IMR-90 (cell line): Measurements from ENCODE around the gene ZNF485. TPM values are rescaled to one million over a fixed set of nuclear protein-coding genes. Genes with fewer than 3 reads are reported as not detected.

Experiments used
- ATAC-seq: fragments of 200-7000 bp; cut with Tn5 transposase; 2 replicates; pipeline ENCODE4 v1.9.1; 2020; ENCODE audit warnings: low read depth, mild to moderate bottlenecking, moderate library complexity
- BruUV-seq: library from RNA; stranded (reverse); fragments of 400-500 nt; replicated peaks from 2 replicates; lab custom pipeline; 2021; lab: Mats Ljungman, UMichigan
- CTCF ChIA-PET: fragments of 300-600 bp; formaldehyde crosslinking; extraction: SDS; loops from one replicate; lab custom pipeline; 2021; ENCODE audit warnings: antibody characterized with exemption; lab: Yijun Ruan, JAX
- POLR2A ChIA-PET: fragments of 300-600 bp; sonication (Branson Sonifier 250); formaldehyde crosslinking; loops from one replicate; lab custom pipeline; 2022; ENCODE audit warnings: antibody characterized with exemption; ENCODE audit not compliant: unreplicated experiment; lab: Charles Lee
- DNase-seq: peaks from one replicate; pipeline ENCODE4 v3.0.0; 2013
- H2AFZ ChIP-seq: replicated peaks from 2 replicates; pipeline ENCODE3; 2013; ENCODE audit warnings: low read length, mild to moderate bottlenecking; ENCODE audit not compliant: poor library complexity
- H2AK5ac ChIP-seq: 2 replicates; pipeline ENCODE4 v1.6.1; 2013; ENCODE audit warnings: low read depth, low read length, inconsistent platforms
- H2AK9ac ChIP-seq: replicated peaks from 2 replicates; pipeline ENCODE3; 2013; ENCODE audit warnings: mild to moderate bottlenecking, low read depth, low read length, moderate library complexity; ENCODE audit not compliant: poor library complexity
- H2BK120ac ChIP-seq: 2 replicates; pipeline ENCODE4 v1.6.1; 2013; ENCODE audit warnings: low read depth, low read length, inconsistent platforms
- H2BK15ac ChIP-seq: 3 replicates; pipeline ENCODE4 v1.6.1; 2013; ENCODE audit warnings: low read depth, low read length, inconsistent platforms
- H2BK20ac ChIP-seq: 2 replicates; pipeline ENCODE4 v1.6.1; 2013; ENCODE audit warnings: low read depth, mild to moderate bottlenecking, inconsistent platforms, low read length, moderate library complexity
- H2BK5ac ChIP-seq: 2 replicates; pipeline ENCODE4 v1.6.1; 2013; ENCODE audit warnings: mild to moderate bottlenecking, low read depth, low read length, inconsistent platforms; ENCODE audit not compliant: poor library complexity, severe bottlenecking
- H3K14ac ChIP-seq: replicated peaks from 2 replicates; pipeline ENCODE4 v1.6.1; 2013; ENCODE audit warnings: low read depth, low read length, inconsistent platforms
- H3K18ac ChIP-seq: 2 replicates; pipeline ENCODE4 v1.6.1; 2013; ENCODE audit warnings: low read depth, low read length, control low read depth
- H3K23ac ChIP-seq: 2 replicates; pipeline ENCODE4 v1.6.1; 2013; ENCODE audit warnings: low read depth, low read length, inconsistent platforms
- H3K27ac ChIP-seq: 2 replicates; pipeline ENCODE4 v1.5.1; 2013; ENCODE audit warnings: mild to moderate bottlenecking, control low read depth, low read length; ENCODE audit not compliant: insufficient read depth
- H3K27me3 ChIP-seq: 2 replicates; pipeline ENCODE4 v1.6.1; 2013; ENCODE audit warnings: low read length; ENCODE audit not compliant: control insufficient read depth, insufficient read depth
- H3K36me3 ChIP-seq: 2 replicates; pipeline ENCODE4 v1.6.1; 2013; ENCODE audit warnings: low read length, mixed read lengths; ENCODE audit not compliant: control insufficient read depth, insufficient read depth
- H3K4ac ChIP-seq: 2 replicates; pipeline ENCODE4 v1.6.1; 2013; ENCODE audit warnings: low read depth, low read length, inconsistent platforms
- H3K4me1 ChIP-seq: 2 replicates; pipeline ENCODE4 v1.6.1; 2013; ENCODE audit warnings: low read length, mixed read lengths; ENCODE audit not compliant: control insufficient read depth, insufficient read depth
- H3K4me2 ChIP-seq: 2 replicates; pipeline ENCODE4 v1.6.1; 2013; ENCODE audit warnings: low read depth, mild to moderate bottlenecking, control low read depth, low read length, moderate library complexity
- H3K4me3 ChIP-seq: 2 replicates; pipeline ENCODE4 v1.5.1; 2013; ENCODE audit warnings: low read depth, mild to moderate bottlenecking, control low read depth, low read length, moderate library complexity; ENCODE audit not compliant: insufficient read depth
- H3K56ac ChIP-seq: 2 replicates; pipeline ENCODE4 v1.6.1; 2013; ENCODE audit warnings: low read length, inconsistent platforms; ENCODE audit not compliant: insufficient read depth; ENCODE audit errors: extremely low read depth
- H3K79me1 ChIP-seq, 2 experiments: 2 replicates each; pipeline ENCODE4 v1.6.1; 2013; ENCODE audit warnings: low read length in 2 of 2, inconsistent platforms in 1 of 2, low read depth in 1 of 2
- H3K9ac ChIP-seq: 2 replicates; pipeline ENCODE4 v1.6.1; 2013; ENCODE audit warnings: low read depth, low read length, control low read depth
- H3K9me1 ChIP-seq: 2 replicates; pipeline ENCODE4 v1.6.1; 2013; ENCODE audit warnings: low read length, inconsistent platforms; ENCODE audit not compliant: insufficient read depth
- H3K9me3 ChIP-seq: 2 replicates; pipeline ENCODE4 v1.6.1; 2013; ENCODE audit warnings: low read length; ENCODE audit not compliant: control insufficient read depth, insufficient read depth
- H4K20me1 ChIP-seq: 2 replicates; pipeline ENCODE4 v1.6.1; 2013; ENCODE audit warnings: low read length, inconsistent platforms; ENCODE audit not compliant: insufficient read depth
- H4K5ac ChIP-seq: 2 replicates; pipeline ENCODE4 v1.6.1; 2013; ENCODE audit warnings: mild to moderate bottlenecking, low read depth, low read length, control low read depth
- H4K8ac ChIP-seq, 2 experiments: 2 replicates each; pipeline ENCODE4 v1.6.1; 2013; ENCODE audit warnings: low read depth in 2 of 2, low read length in 2 of 2, control low read depth in 1 of 2, inconsistent platforms in 1 of 2
- H4K91ac ChIP-seq: 2 replicates; pipeline ENCODE4 v1.6.1; 2013; ENCODE audit warnings: low read depth, low read length, inconsistent platforms; ENCODE audit not compliant: insufficient read depth
- CEBPB ChIP-seq: IDR thresholded peaks from 2 replicates; pipeline ENCODE4 v1.6.1; 2012; ENCODE audit warnings: low read depth, low read length, improper control_type of control experiment
- CHD1 ChIP-seq: IDR thresholded peaks from 2 replicates; pipeline ENCODE4 v1.6.1; 2012; ENCODE audit warnings: low read depth, low read length, improper control_type of control experiment
- ELK1 ChIP-seq: fragments of 150-350 bp; IDR thresholded peaks from 2 replicates; pipeline ENCODE4 v1.6.1; 2016; ENCODE audit warnings: low read depth, mild to moderate bottlenecking, low read length, moderate library complexity, borderline replicate concordance
- FOS ChIP-seq: fragments of 150-350 bp; IDR thresholded peaks from 2 replicates; pipeline ENCODE4 v1.6.1; 2016; ENCODE audit warnings: low read depth, low read length
- MAFK ChIP-seq: IDR thresholded peaks from 2 replicates; pipeline ENCODE4 v1.6.1; 2012; ENCODE audit warnings: low read depth, low read length, improper control_type of control experiment
- MAZ ChIP-seq: IDR thresholded peaks from 2 replicates; pipeline ENCODE4 v1.6.1; 2012; ENCODE audit warnings: low read depth, mild to moderate bottlenecking, low read length, improper control_type of control experiment, moderate library complexity, borderline replicate concordance
- MXI1 ChIP-seq: IDR thresholded peaks from 2 replicates; pipeline ENCODE4 v1.6.1; 2012; ENCODE audit warnings: low read depth, mild to moderate bottlenecking, low read length, moderate library complexity, borderline replicate concordance
- NFE2L2 ChIP-seq: fragments of 150-350 bp; IDR thresholded peaks from 2 replicates; pipeline ENCODE4 v1.6.1; 2016; ENCODE audit warnings: low read depth, mild to moderate bottlenecking, low read length
- POLR2A ChIP-seq: IDR thresholded peaks from 2 replicates; pipeline ENCODE4 v1.6.1; 2012; ENCODE audit warnings: mild to moderate bottlenecking, low read depth, low read length
- RAD21 ChIP-seq: IDR thresholded peaks from 2 replicates; pipeline ENCODE4 v1.6.1; 2012; ENCODE audit warnings: low read length, improper control_type of control experiment
- RCOR1 ChIP-seq: IDR thresholded peaks from 2 replicates; pipeline ENCODE4 v1.6.1; 2012; ENCODE audit warnings: mild to moderate bottlenecking, low read length, improper control_type of control experiment; ENCODE audit not compliant: insufficient replicate concordance
- RFX5 ChIP-seq: IDR thresholded peaks from 2 replicates; pipeline ENCODE4 v1.8.0; 2012; ENCODE audit warnings: low read depth, mild to moderate bottlenecking, low read length, moderate library complexity
- SMC3 ChIP-seq: fragments of 150-350 bp; IDR thresholded peaks from 2 replicates; pipeline ENCODE4 v1.6.1; 2016; ENCODE audit warnings: low read depth, mild to moderate bottlenecking, antibody characterized with exemption, low read length, moderate library complexity
- USF2 ChIP-seq: fragments of 150-350 bp; IDR thresholded peaks from 2 replicates; pipeline ENCODE4 v1.6.1; 2017; ENCODE audit warnings: mild to moderate bottlenecking, antibody characterized with exemption, low read length, low read depth
- dilution Hi-C: fragments of 300-500 bp; cut with HindIII; formaldehyde crosslinking; loops from one replicate; pipeline ENCODE4 v1.14.3; 2018; ENCODE audit warnings: low sequenced_read_pairs; ENCODE audit not compliant: unreplicated experiment
- in situ Hi-C: fragments of 300-500 bp; cut with MboI; formaldehyde crosslinking; loops from 3 replicates; pipeline ENCODE4 v1.14.3; 2019; ENCODE audit warnings: low sequenced_read_pairs, inconsistent platforms, mixed read lengths
- intact Hi-C: fragments of 100-400 bp; cut with micrococcal nuclease; formaldehyde crosslinking; loops from 2 replicates; pipeline ENCODE4 v1.10.0; 2022
- polyA plus RNA-seq, 3 experiments: library from polyadenylated mRNA; depleted of rRNA; stranded (reverse); fragments of >200 nt; gene quantifications; 2 replicates each; pipeline ENCODE4 v1.2.3, GENCODE V29; 2012; ENCODE audit warnings: low replicate concordance in 1 of 3
- total RNA-seq: library from RNA; depleted of rRNA; stranded (reverse); fragments of >200 nt; gene quantifications from 2 replicates; pipeline ENCODE4 v1.2.3, GENCODE V29; 2012
- TF ChIP-seq, protein P1 (sequence below): conservative IDR thresholded peaks from 2 replicates; pipeline ENCODE4 v1.5.1; 2012; ENCODE audit warnings: mild to moderate bottlenecking, low read depth, low read length, improper control_type of control experiment

Gene ZNF485
- total and polyA plus RNA-seq, 2 of the 4 experiments (the other 2 are of a cell fraction) = 1.0 to 2.2 TPM

DNA sequence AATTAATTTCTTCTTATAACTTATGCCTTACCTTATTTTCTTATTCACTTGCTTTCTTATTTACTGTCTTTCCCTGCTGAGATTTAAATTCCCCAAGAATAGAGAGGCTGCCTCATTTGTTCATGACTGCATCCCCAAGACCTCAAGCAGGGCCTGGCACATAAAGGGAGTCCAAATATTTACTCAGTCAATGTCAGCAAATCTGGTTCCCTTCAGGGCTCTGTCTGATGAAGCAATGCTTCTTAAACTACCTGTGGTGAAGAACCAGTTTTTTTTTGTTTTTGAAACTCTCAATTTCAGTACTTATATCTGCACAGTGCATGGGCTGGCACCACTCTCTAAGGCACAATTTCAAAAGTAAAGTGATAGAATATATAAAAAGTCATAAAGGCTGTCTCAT is 36.6 kb upstream of the ZNF485 start:
- Histone ChIP-seq H3K56ac (no peak overlapping the region), H2AFZ (no peak overlapping the region), H3K4ac (no peak overlapping the region), H4K5ac (no peak overlapping the region), H2BK120ac (no peak overlapping the region), H3K4me2 (no peak overlapping the region), H2BK15ac (no peak overlapping the region), H3K79me1 (peaks cover 6 to 7% of the 10 kb centered on the region in 2 experiments; a peak in 2 of 4 replicates), H4K20me1 (no peaks in the 10 kb centered on the region), H3K9ac (no peak overlapping the region), H2BK20ac (no peak overlapping the region), H4K8ac (no peak overlapping the region), H3K27ac (no peak overlapping the region), H3K27me3 (no peaks in the 10 kb centered on the region), H2AK5ac (no peak overlapping the region), H2BK5ac (no peak overlapping the region), H3K36me3 (peaks cover 2% of the 10 kb centered on the region; the same call in 1 of the 2 replicates), H3K4me1 (no peaks in the 10 kb centered on the region), H2AK9ac (no peak overlapping the region), H4K91ac (no peak overlapping the region), H3K14ac (no peak overlapping the region), H3K18ac (no peak overlapping the region), H3K4me3 (no peak overlapping the region), H3K9me1 (no peaks in the 10 kb centered on the region), H3K9me3 (no peaks in the 10 kb centered on the region), H3K23ac (no peak overlapping the region)
- no peak for TF ChIP-seq MAFK
- no peak for TF ChIP-seq FOS
- TF ChIP-seq CEBPB = no peak
- no peak for TF ChIP-seq MAZ
- no peak for TF ChIP-seq MXI1
- TF ChIP-seq RAD21 = no peak
- no peak for TF ChIP-seq NFE2L2
- TF ChIP-seq CHD1 = no peak
- TF ChIP-seq RCOR1 = no peak
- no peak for TF ChIP-seq RFX5
- TF ChIP-seq USF2 = no peak
- TF ChIP-seq SMC3 = no peak
- no peak for TF ChIP-seq POLR2A
- TF ChIP-seq ELK1 = no peak
- TF ChIP-seq, protein P1, sequence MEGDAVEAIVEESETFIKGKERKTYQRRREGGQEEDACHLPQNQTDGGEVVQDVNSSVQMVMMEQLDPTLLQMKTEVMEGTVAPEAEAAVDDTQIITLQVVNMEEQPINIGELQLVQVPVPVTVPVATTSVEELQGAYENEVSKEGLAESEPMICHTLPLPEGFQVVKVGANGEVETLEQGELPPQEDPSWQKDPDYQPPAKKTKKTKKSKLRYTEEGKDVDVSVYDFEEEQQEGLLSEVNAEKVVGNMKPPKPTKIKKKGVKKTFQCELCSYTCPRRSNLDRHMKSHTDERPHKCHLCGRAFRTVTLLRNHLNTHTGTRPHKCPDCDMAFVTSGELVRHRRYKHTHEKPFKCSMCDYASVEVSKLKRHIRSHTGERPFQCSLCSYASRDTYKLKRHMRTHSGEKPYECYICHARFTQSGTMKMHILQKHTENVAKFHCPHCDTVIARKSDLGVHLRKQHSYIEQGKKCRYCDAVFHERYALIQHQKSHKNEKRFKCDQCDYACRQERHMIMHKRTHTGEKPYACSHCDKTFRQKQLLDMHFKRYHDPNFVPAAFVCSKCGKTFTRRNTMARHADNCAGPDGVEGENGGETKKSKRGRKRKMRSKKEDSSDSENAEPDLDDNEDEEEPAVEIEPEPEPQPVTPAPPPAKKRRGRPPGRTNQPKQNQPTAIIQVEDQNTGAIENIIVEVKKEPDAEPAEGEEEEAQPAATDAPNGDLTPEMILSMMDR = no peak
- no peak for ATAC-seq
- intact Hi-C loops (no loop called here), in situ Hi-C loops (no loop called here), dilution Hi-C loops (no loop called here)
- BruUV-seq = no TSS peak
- no peak for DNase-seq
- CTCF ChIA-PET = no interaction called here
- POLR2A ChIA-PET = no interaction called here
